ENCODE results near the gene TRRAP. TPM values are rescaled to one million over a fixed set of nuclear protein-coding genes. Genes with fewer than 3 reads are reported as not detected.
A peak's percentile ranks its signal among the peaks of the same experiment; 100 is the strongest.

Gene TRRAP
- total RNA-seq, 1 donor from 2014 or later = 35.6 TPM

GRCh38 chr7:98848918-98849317 is 29.4 kb upstream of the TRRAP start:
- ATAC-seq = no peak
- Histone ChIP-seq H3K4me1 (no peaks in the 10 kb centered on the region), H3K4me3 (no peak overlapping the region), H3K36me3 (no peaks in the 10 kb centered on the region), H3K27ac (no peak overlapping the region), H3K9me3 (no peaks in the 10 kb centered on the region), H3K27me3 (no peaks in the 10 kb centered on the region)
- DNase-seq = no peak
- intact Hi-C loops (cut with DNase I) = no loop called here
- TF ChIP-seq CTCF (IDR thresholded peaks at IDR 0.05) = no peak

- ATAC-seq (no peak), DNase-seq (no peak)
- H3K4me1 ChIP-seq = no peaks in the 10 kb centered on the region
- H3K36me3 ChIP-seq = no peaks in the 10 kb centered on the region
- no peaks in the 10 kb centered on the region for H3K27me3 ChIP-seq
- no peak overlapping the region for H3K27ac ChIP-seq
- H3K9me3 ChIP-seq = no peaks in the 10 kb centered on the region
- intact Hi-C loops (cut with DNase I) = no loop called here
- no peak overlapping the region for H3K4me3 ChIP-seq
- TF ChIP-seq CTCF (IDR thresholded peaks at IDR 0.05) = no peak
Observed at GRCh38 chr7:98852826-98853225, 25.5 kb upstream of the TRRAP start.

GRCh38 chr7:98855610-98856422 is 22.5 kb upstream of the TRRAP start:
- H3K36me3 ChIP-seq = no peaks in the 10 kb centered on the region
- H3K4me1 ChIP-seq = no peaks in the 10 kb centered on the region
- no peaks in the 10 kb centered on the region for H3K9me3 ChIP-seq
- intact Hi-C loops (cut with DNase I) = no loop called here
- TF ChIP-seq CTCF (IDR thresholded peaks at IDR 0.05) = no peak
- DNase-seq (no peak), ATAC-seq (peak; percentile 18)
- H3K27ac ChIP-seq = no peak overlapping the region
- H3K27me3 ChIP-seq = no peaks in the 10 kb centered on the region
- H3K4me3 ChIP-seq = no peak overlapping the region

GRCh38 chr7:98860071-98860470 is 18.3 kb upstream of the TRRAP start:
- H3K27ac ChIP-seq = no peak overlapping the region
- intact Hi-C loops (cut with DNase I) = no loop called here
- DNase-seq (no peak), ATAC-seq (peak; percentile 56)
- no peaks in the 10 kb centered on the region for H3K36me3 ChIP-seq
- no peak overlapping the region for H3K4me3 ChIP-seq
- peaks cover 2% of the 10 kb centered on the region for H3K4me1 ChIP-seq
- H3K9me3 ChIP-seq = no peaks in the 10 kb centered on the region
- H3K27me3 ChIP-seq = no peaks in the 10 kb centered on the region
- TF ChIP-seq CTCF (IDR thresholded peaks at IDR 0.05) = no peak

GRCh38 chr7:98862203-98862602 is 16.1 kb upstream of the TRRAP start:
- H3K36me3 ChIP-seq = no peaks in the 10 kb centered on the region
- intact Hi-C loops (cut with DNase I) = no loop called here

More at GRCh38 chr7:98862203-98862602, 16.1 kb upstream of the TRRAP start:
- Histone ChIP-seq H3K27me3 (no peaks in the 10 kb centered on the region), H3K4me1 (peaks cover 14% of the 10 kb centered on the region), H3K9me3 (no peaks in the 10 kb centered on the region), H3K27ac (no peak overlapping the region), H3K4me3 (no peak overlapping the region)
- DNase-seq (no peak), ATAC-seq (no peak)
- no peak for TF ChIP-seq CTCF (IDR thresholded peaks at IDR 0.05)
